MM.1S (cell line): ENCODE data around the gene PTH1R.

Experiments used
- CTCF ChIP-seq: fragments of 300-600 bp; sonication (generic); IDR thresholded peaks from 2 replicates; pipeline ENCODE4 v1.5.1; 2016; ENCODE audit warnings: antibody characterized with exemption, low read length, mixed read lengths
- EZH2 ChIP-seq: fragments of 300-600 bp; sonication (generic); optimal IDR thresholded peaks from 2 replicates; pipeline ENCODE3; 2017; ENCODE audit warnings: low read depth, mild to moderate bottlenecking, antibody characterized with exemption, low read length, mixed read lengths
- EZH2phosphoT487 ChIP-seq: fragments of 300-600 bp; sonication (generic); IDR thresholded peaks from 2 replicates; pipeline ENCODE4 v1.6.1; 2018; ENCODE audit warnings: antibody characterized with exemption, low read length

- TF ChIP-seq CTCF (no peak), EZH2phosphoT487 (no peak), EZH2 (no peak)
Observed at GRCh38 chr3:46926039-46926438, 48.5 kb downstream of the PTH1R start.
